GM08714 (cell line): ENCODE data around the gene ZDHHC19.
"Not testable (repeated sequence)": the region's sequence is repeated elsewhere in the genome, so short reads cannot be mapped to it uniquely, and the experiment has no call there.

Source experiments
- H3K4me3 ChIP-seq: fragments of 200-500 bp; sonication (Bioruptor generic); 2 replicates; pipeline ENCODE4 v1.5.1; 2014; ENCODE audit warnings: mild to moderate bottlenecking, low read length, inconsistent platforms
- ZNF274 ChIP-seq: IDR thresholded peaks from 2 replicates; pipeline ENCODE4 v1.6.1; 2012; ENCODE audit warnings: mild to moderate bottlenecking, low read depth, low read length

Gene ZDHHC19

DNA sequence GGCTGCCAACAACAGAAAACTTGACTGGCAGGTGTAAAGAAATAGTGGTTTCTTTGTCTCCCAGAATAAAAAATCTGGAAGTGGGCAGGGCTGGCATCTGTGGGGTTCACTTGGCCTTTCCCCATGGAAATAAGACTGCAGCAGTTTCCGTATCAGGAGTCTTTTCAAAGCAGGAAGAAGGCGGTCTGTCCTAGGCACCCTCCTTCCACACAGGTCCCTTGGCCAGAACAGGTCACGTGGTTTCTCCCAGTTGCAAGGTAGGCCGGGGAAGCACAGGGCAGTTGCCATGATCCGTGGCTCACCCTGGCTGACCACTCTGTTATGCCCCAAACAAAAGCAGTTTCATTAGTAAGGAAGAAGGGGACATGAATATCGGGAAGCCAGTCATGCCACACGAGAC is 45.4 kb downstream of the ZDHHC19 start:
- TF ChIP-seq ZNF274: no peak
- no peak overlapping the region for H3K4me3 ChIP-seq

DNA sequence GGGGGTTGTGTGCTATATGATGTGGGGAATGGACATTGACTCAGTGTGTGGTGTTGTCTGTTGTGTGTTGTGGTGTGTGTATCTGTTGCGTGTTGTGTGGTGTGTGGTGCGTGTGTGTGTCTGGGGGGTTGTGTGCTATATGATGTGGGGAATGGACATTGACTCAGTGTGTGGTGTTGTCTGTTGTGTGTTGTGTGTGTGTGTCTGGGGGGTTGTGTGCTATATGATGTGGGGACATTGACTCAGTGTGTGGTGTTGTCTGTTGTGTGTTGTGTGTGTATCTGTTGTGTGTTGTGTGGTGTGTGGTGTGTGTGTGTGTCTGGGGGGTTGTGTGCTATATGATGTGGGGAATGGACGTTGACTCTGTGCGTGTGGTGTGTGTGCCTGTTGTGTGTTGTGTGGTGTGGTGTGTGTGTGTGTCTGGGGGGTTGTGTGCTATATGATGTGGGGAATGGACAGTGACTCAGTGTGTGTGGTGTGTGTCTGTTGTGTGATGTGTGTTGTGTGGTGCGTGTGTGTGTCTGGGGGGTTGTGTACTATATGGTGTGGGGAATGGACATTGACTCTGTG is 46.1 kb downstream of the ZDHHC19 start:
- not testable (repeated sequence) for H3K4me3 ChIP-seq

DNA sequence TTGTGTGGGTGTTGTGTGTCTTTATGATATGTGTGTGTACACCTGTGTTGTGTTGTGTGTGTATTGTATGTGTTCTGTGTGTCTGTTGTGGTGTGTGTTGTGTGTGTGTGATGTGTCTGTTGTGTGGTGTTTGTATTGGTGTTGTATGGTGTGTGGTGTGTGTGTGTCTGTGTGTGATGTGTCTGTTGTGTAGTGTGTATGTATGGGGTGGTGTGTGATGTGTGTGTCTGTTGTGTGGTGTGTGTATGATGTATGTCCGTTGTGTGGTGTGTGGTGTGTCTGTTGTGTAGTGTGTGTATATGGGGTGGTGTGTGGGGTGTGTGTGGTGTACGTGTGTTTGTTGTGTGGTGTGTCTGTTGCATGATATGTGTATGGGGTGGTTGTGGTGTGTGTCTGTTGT is 46.6 kb downstream of the ZDHHC19 start:
- H3K4me3 ChIP-seq: no peak overlapping the region
- TF ChIP-seq ZNF274: no peak

DNA sequence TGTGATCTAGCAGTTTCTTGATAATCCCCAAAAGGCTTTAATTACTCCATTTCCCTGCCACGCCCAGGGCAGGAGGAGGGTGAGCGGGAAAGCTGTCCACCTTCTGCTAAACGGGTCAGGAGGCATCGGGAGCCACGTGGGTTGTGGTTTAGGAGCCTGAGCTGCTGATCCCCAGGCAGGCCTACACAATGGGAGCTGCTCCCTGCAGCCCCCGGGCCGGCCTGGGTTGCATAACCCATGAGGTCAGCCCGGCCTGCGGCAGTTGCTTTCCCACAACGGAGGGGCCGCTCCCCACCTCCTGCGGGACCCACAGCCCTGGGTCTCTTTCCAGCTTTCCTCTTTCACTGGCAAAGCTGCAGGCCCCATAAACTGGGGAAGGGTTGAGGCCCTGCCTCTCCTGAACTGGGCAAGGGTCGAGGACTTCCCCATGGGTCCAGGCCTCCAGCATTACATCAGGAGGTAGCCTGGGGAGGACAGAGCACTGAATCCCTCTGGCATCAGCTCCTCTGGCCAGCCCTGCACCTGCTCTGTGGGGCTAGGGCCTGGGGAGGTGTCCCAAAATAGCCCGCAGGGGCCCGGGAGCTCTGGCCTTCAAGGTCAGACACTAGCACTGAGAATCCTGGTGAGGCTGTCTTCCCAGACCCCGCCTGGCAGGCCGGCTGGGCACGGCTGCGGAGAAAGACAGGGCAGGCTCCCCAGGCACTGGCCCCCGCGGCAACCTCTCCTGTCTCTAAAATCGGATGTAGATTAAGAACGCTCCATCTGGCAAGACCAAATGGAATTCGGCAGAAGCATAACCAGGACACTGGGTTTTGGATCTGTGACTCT is 47.3 kb downstream of the ZDHHC19 start:
- H3K4me3 ChIP-seq: no peak overlapping the region
- TF ChIP-seq ZNF274: no peak

DNA sequence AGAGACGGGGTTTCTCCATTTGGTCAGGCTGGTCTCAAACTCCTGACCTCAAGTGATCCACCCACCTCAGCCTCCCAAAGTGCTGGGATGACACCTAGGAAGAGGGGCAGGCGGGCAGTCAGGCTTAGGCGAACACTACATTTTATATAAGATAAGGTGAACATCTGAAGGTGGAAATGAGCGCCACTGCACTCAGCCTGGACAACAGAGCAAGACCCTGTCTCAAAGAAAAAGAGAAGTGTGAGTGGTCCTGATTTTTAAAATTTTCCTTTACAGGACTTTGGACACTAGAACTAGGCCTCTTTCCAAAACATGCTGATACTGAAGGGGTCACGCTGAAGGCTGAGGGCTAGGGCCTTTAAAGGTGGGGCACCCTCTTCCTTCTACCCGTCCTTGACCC is 48.0 kb downstream of the ZDHHC19 start:
- no peak overlapping the region for H3K4me3 ChIP-seq
- TF ChIP-seq ZNF274: no peak

DNA sequence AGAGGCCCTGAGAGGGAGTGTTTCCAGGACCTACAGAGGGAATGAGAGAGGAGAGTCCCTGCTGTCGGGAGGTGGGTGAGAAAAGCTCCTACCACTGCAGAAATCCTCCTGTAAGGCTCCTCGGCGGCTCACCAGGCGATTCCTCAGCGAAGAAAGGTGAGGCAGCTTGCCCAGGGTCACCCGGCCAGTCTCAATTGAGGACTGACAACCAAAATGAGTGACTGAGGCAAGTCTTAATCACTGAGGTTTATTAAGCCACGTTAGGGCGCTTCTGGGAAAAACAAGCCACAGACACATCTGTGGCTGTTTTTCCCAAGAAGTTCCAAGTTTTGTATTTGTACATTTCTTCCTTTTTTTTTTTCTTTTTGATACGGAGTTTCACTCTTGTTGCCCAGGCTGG is 48.5 kb downstream of the ZDHHC19 start:
- TF ChIP-seq ZNF274: no peak
- H3K4me3 ChIP-seq: no peak overlapping the region

DNA sequence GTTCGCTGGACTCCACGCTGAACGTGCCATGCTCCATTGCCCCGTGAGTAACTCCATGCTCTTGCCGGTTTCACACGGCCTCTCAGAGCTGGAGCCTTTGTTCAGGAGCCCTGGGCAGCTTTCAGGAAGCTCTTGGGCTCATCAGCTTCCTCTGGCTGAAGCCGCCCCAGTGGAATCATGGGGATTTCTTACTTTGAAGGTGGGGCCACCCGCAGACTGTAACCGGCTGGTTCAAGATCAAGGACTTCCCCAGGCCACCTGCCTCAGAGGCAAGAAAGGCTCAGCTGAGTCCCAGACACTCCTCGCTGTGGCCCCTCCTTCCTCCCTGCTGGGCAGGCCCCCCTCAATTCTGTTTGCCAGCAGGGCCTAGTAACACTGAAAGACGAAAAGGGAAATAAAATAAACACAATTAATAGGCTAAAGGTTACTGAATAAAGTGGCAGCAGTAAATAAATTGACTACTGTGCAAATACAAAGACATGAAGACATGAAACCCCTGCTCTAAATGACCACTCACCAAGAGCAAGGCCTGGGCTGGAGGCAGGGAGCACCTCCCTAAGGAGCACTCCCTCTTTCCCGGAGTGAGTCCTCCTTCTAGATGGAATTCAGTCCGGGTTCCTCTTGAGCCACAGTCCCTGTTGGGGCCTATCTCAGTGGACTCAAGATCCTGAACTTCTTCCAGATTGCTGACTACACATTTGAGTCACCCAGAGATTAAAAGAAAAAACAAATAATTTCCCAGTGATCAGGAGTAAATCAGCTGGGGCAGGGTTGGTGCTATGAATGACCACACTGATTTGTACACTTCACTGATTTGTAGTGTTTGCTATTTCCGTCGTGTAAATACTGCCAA is 51.0 kb downstream of the ZDHHC19 start:
- no peak for TF ChIP-seq ZNF274
- no peak overlapping the region for H3K4me3 ChIP-seq

DNA sequence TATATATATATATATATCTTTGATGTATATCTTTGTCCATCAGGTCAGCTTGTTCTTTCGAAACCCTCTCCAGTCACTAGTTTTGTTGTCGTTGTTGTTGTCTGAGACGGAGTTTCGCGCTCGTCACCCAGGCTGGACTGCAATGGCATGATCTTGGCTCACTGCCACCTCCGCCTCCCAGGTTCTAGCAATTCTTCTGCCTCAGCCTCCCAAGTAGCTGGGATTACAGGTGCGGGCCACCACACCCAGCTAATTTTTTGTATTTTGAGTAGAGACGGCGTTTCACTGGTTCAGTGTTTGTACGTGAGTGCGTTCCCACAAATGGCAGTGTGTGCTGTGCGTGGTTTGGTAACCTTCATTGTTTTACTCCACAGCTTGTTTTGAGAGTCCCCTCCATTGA is 51.7 kb downstream of the ZDHHC19 start:
- no peak for TF ChIP-seq ZNF274
- no peak overlapping the region for H3K4me3 ChIP-seq

DNA sequence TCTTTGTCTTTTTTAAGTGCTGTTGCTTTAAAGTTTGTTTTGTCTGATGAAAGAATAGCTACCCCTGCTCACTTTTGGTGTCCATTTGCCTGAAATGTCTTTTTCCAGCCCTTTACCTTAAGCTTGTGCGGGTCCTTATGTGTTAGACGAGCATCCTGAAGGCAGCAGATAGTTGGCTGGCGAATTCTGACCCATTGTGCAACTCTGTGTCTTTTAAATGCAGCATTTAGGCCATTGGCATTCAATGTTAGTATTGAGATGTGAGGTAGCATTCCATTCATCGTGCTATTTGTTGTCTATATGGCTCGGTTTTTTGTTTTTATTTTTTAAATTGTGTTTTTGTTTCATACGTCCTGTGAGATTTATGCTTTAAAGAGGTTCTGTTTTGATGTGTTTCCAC is 55.0 kb downstream of the ZDHHC19 start:
- H3K4me3 ChIP-seq: no peak overlapping the region
- TF ChIP-seq ZNF274: no peak

DNA sequence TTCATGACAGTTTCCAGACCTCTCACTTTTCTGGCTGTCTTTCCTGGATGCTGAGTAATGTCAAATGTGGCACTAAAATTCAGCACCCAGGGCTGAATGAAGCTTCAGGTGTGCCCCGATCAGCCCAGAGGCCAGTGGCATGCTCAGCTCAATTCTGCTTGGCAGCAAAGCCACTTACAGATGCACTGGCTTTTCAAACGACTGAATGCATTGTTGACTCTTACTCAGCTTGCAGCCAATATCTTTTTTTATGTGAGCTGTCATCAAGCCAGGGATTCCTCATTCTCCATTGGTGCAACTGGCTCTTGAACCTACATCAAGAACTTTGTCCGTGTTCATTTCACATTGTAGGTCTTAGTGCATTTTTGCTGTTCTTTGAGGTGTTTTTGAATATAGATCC is 60.7 kb downstream of the ZDHHC19 start:
- H3K4me3 ChIP-seq: no peak overlapping the region
- no peak for TF ChIP-seq ZNF274

DNA sequence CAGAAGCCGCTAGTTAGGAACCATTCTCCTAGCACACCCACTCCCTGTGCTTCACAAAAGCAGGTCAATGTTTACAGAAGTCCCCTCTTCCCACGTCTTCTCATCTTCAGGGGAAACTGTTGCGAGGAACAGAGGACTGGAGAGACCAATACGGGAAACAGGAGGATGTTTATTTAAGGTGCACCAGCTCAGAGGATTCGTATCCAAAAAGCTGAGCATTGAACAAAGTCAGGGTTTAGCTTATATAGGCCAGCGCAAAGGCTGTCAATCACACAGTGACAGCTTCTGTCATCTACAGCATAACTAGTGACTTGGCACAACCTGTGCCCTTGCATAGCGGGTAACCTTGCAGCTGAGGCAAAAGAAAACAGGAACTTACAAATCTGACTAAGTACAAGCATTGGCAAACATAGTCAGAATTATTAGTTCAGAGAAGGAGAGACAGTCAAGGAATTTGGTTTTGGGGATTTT is 61.3 kb downstream of the ZDHHC19 start:
- TF ChIP-seq ZNF274: no peak
- no peak overlapping the region for H3K4me3 ChIP-seq

DNA sequence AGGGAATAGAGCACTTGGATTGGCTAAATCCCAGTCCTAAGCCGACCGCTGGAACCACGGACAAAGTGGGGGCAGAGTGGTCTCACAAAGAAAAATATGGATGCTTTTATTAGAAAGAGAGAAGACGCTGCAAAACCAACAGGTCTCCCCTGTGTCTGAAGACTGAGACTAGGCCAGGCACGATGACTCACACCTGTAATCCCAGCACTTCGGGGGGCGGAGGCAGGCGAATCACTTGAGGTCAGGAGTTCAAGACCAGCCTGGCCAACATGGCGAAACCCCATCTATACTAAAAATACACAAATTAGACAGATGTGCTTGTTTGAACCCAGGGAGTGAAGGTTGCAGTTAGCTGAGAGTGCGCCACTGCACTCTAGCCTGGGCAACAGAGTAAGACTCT is 61.8 kb downstream of the ZDHHC19 start:
- no peak for TF ChIP-seq ZNF274
- H3K4me3 ChIP-seq: no peak overlapping the region
